Lung (tissue), 12 donors: ENCODE data around the gene LONRF2. TPM values are rescaled to one million over a fixed set of nuclear protein-coding genes. Genes with fewer than 3 reads are reported as not detected.
"Not testable (repeated sequence)": the region's sequence is repeated elsewhere in the genome, so short reads cannot be mapped to it uniquely, and the experiment has no call there.

Experiments used
- ATAC-seq: fragments of 200-7000 bp; cut with Tn5 transposase; one replicate; pipeline ENCODE4 v1.9.1; 2020; ENCODE audit warnings: moderate number of reproducible peaks; ENCODE audit not compliant: insufficient read depth, low FRiP score
- DNase-seq, 3 donors: peaks; one replicate each; pipeline ENCODE4 v3.0.0-alpha.2; 2013 to 2017
- H3K27ac ChIP-seq, 2 donors: one replicate each; pipeline ENCODE4 v1.5.1; 2013; ENCODE audit warnings: mild to moderate bottlenecking in 2 of 2, moderate library complexity in 2 of 2, control low read depth in 1 of 2, inconsistent platforms in 1 of 2, low read depth in 1 of 2, low read length in 1 of 2
- H3K27me3 ChIP-seq, 3 donors: one replicate each; pipeline ENCODE4 v1.5.1; 2013; ENCODE audit warnings: low read length in 2 of 3; ENCODE audit not compliant: control insufficient read depth in 3 of 3, insufficient read depth in 3 of 3
- H3K36me3 ChIP-seq, 4 donors: one replicate each; pipeline ENCODE4 v1.5.1; 2013; ENCODE audit warnings: low read length in 4 of 4, mild to moderate bottlenecking in 1 of 4, moderate library complexity in 1 of 4; ENCODE audit not compliant: control insufficient read depth in 4 of 4, insufficient read depth in 4 of 4
- H3K4me1 ChIP-seq, 5 donors: one replicate each; pipeline ENCODE4 v1.5.1; 2013; ENCODE audit warnings: low read length in 5 of 5, mild to moderate bottlenecking in 2 of 5, moderate library complexity in 1 of 5; ENCODE audit not compliant: control insufficient read depth in 5 of 5, insufficient read depth in 5 of 5
- H3K4me3 ChIP-seq: one replicate; pipeline ENCODE4 v1.5.1; 2013; ENCODE audit warnings: mild to moderate bottlenecking, control low read depth, moderate library complexity
- H3K9ac ChIP-seq, 2 donors: one replicate each; pipeline ENCODE4 v1.5.1; 2013; ENCODE audit warnings: low read length in 2 of 2, control low read depth in 1 of 2; ENCODE audit not compliant: insufficient read depth in 1 of 2
- H3K9me3 ChIP-seq, 4 donors: one replicate each; pipeline ENCODE4 v1.5.1; 2013; ENCODE audit warnings: low read length in 3 of 4, mild to moderate bottlenecking in 1 of 4, moderate library complexity in 1 of 4; ENCODE audit not compliant: control insufficient read depth in 4 of 4, insufficient read depth in 3 of 4
- CTCF ChIP-seq: IDR thresholded peaks from 2 replicates; pipeline ENCODE4 v1.5.1; 2012; ENCODE audit warnings: mild to moderate bottlenecking; ENCODE audit errors: control extremely low read depth, extremely low read depth
- WGBS, 2 donors: extraction: QIAGEN DNeasy Blood & Tissue Kit; methylation state at CpG; one replicate each; pipeline ENCODE4 v1.1.7; 2013; 5-methylcytosine and 5-hydroxymethylcytosine counted together
- polyA plus RNA-seq, 2 donors: library from polyadenylated mRNA; stranded (reverse); fragments of 200-250 nt; gene quantifications; one replicate each; pipeline ENCODE4 v1.2.1, GENCODE V29; 2013
- total RNA-seq, 2 donors: library from RNA; depleted of rRNA in 1 of 2; stranded (reverse); fragments of >200 nt in 1 of 2; gene quantifications; one replicate each; pipeline ENCODE4 v1.2.1, GENCODE V29; 2014 to 2021
- donor health status: control.
- donor health status: control.
- donor health status: Bipolar disorder and iron deficiency.
- donor health status: healthy.
- donor health status: DM: yes; HTN: yes; CAD: no.

LONRF2 gene
- total and polyA plus RNA-seq, 4 donors: 0.38 to 5.2 (median 2.6) TPM

GRCh38 chr2:100359576-100359975 lies 37.3 kb upstream of the LONRF2 start:
- DNase-seq (no peak), ATAC-seq (no peak)
- Histone ChIP-seq H3K36me3 (no peaks in the 10 kb centered on the region), H3K9ac (no peak overlapping the region), H3K4me1 (no peaks in the 10 kb centered on the region), H3K27me3 (peaks cover 0 to 2% (median 0%) of the 10 kb centered on the region in 3 donors), H3K9me3 (peaks cover 0 to 4% (median 0%) of the 10 kb centered on the region in 4 donors), H3K4me3 (no peak overlapping the region), H3K27ac (no peak overlapping the region)
- no peak for TF ChIP-seq CTCF

- Histone ChIP-seq H3K36me3 (no peaks in the 10 kb centered on the region), H3K27me3 (peaks cover 0 to 2% (median 0%) of the 10 kb centered on the region in 3 donors), H3K9me3 (peaks cover 0 to 4% (median 0%) of the 10 kb centered on the region in 4 donors), H3K4me3 (no peak overlapping the region), H3K27ac (no peak overlapping the region), H3K4me1 (no peaks in the 10 kb centered on the region), H3K9ac (no peak overlapping the region)
- DNase-seq (no peak), ATAC-seq (no peak)
- TF ChIP-seq CTCF: no peak
- WGBS, 2 donors: 93 to 94% methylated on average over 2 of the region's 2 CpGs
Measured at GRCh38 chr2:100358554-100358953, 36.3 kb upstream of the LONRF2 start.

- no peak overlapping the region for H3K9ac ChIP-seq
- DNase-seq: peak in 1 of 3 donors; percentile 40
- 80 to 87% methylated on average over 7 of the region's 7 CpGs for WGBS, 2 donors
- no peak for ATAC-seq
- peaks cover 0 to 2% (median 0%) of the 10 kb centered on the region in 4 donors for H3K9me3 ChIP-seq
- H3K36me3 ChIP-seq: no peaks in the 10 kb centered on the region
- no peak for TF ChIP-seq CTCF
- H3K27ac ChIP-seq: no peak overlapping the region
- H3K4me3 ChIP-seq: no peak overlapping the region
- no peaks in the 10 kb centered on the region for H3K4me1 ChIP-seq
- H3K27me3 ChIP-seq: no peaks in the 10 kb centered on the region
Measured at GRCh38 chr2:100352521-100352920, 30.2 kb upstream of the LONRF2 start.

GRCh38 chr2:100350661-100351185 lies 28.4 kb upstream of the LONRF2 start:
- Histone ChIP-seq H3K27me3 (no peaks in the 10 kb centered on the region), H3K36me3 (no peaks in the 10 kb centered on the region), H3K4me1 (no peaks in the 10 kb centered on the region), H3K9ac (no peak overlapping the region), H3K27ac (no peak overlapping the region), H3K9me3 (peaks cover 0 to 2% (median 0%) of the 10 kb centered on the region in 4 donors), H3K4me3 (no peak overlapping the region)
- no peak for TF ChIP-seq CTCF
- ATAC-seq (no peak), DNase-seq (peak in 2 of 3 donors; percentile 13 to 38)
- 78 to 82% methylated on average over 13 of the region's 13 CpGs for WGBS, 2 donors

- ATAC-seq, H3K4me3 ChIP-seq, H3K9ac ChIP-seq, H3K4me1 ChIP-seq, H3K27me3 ChIP-seq, H3K9me3 ChIP-seq, H3K36me3 ChIP-seq, H3K27ac ChIP-seq, DNase-seq: not testable (repeated sequence)
- WGBS, 2 donors: 40 to 68% methylated on average over 1 of the region's 1 CpG
Measured at GRCh38 chr2:100345144-100345543, 22.8 kb upstream of the LONRF2 start.
